Measurements from ENCODE around the gene CORO2B. TPM values are rescaled to one million over a fixed set of nuclear protein-coding genes. Genes with fewer than 3 reads are reported as not detected.
A peak's percentile ranks its signal among the peaks of the same experiment; 100 is the strongest.

Gene CORO2B
- total and polyA plus RNA-seq, 9 of the 15 experiments (the other 6 are each of a cell fraction or from before 2014, with no cell fraction given): not detected

DNA sequence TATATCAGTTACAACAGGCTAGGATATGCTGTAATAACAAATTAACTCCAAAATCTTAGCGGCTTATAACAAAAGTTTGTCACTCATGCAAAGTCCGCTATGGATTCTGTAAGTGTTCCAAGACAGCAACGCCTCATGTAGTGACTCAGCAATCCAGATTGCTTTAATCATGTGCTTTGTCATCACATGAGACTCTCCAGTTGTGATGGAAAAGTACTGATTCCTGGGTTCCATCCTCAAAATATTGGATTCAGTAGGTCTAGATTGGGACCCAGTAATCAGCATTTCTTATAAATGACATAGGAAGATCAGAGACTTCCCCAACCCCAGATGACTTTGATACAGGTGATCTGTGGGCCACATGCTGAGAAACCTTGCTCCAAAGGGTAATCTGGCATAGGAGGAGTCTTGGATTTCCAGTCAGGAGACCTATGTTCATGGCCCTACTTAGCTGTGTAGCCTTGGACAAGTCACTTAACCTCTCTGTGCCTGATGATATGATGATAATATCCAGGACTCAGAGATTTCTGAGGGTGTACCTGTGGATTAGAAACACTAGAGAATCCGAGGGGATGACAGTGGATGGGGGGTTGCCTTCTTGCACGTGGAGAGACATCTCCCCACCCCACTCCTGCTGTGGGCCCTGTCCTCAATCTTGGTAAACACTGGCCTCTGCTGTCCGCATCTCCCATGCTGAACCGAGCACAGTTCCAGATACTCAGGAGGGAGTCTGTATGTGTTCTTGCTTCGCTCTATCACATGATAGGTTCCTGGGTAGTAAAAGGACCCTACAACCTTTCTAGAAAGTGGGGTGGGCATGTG is 65.5 kb downstream of the CORO2B start (continued):
- TF ChIP-seq, protein P1, sequence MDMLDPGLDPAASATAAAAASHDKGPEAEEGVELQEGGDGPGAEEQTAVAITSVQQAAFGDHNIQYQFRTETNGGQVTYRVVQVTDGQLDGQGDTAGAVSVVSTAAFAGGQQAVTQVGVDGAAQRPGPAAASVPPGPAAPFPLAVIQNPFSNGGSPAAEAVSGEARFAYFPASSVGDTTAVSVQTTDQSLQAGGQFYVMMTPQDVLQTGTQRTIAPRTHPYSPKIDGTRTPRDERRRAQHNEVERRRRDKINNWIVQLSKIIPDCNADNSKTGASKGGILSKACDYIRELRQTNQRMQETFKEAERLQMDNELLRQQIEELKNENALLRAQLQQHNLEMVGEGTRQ (CRISPR knock-in tag; IDR thresholded peaks at IDR 0.05): peak; percentile 42; the same call in 1 of the 2 replicates
- TF ChIP-seq, protein P2, sequence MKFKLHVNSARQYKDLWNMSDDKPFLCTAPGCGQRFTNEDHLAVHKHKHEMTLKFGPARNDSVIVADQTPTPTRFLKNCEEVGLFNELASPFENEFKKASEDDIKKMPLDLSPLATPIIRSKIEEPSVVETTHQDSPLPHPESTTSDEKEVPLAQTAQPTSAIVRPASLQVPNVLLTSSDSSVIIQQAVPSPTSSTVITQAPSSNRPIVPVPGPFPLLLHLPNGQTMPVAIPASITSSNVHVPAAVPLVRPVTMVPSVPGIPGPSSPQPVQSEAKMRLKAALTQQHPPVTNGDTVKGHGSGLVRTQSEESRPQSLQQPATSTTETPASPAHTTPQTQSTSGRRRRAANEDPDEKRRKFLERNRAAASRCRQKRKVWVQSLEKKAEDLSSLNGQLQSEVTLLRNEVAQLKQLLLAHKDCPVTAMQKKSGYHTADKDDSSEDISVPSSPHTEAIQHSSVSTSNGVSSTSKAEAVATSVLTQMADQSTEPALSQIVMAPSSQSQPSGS (CRISPR knock-in tag; IDR thresholded peaks at IDR 0.05): no peak
- TF ChIP-seq BCOR (IDR thresholded peaks at IDR 0.05) (peak; percentile 91; the same call in 1 of the 2 replicates), CBFA2T3 (IDR thresholded peaks at IDR 0.05) (peak; percentile 91), NONO (IDR thresholded peaks at IDR 0.05; ENCODE audit: low read depth in 2 of 2, low read length in 1 of 2) (no peak), ZEB2 (IDR thresholded peaks at IDR 0.05) (0 out of 2 replicates have a peak, but pooled peaks have one; percentile 46), TRIM24 (IDR thresholded peaks at IDR 0.05) (peak in 1 of 2 experiments; percentile 72; a peak in 2 of 4 replicates), NFE2 (IDR thresholded peaks at IDR 0.05; ENCODE audit: low read depth) (peak; percentile 94), MAFG (tag; conservative IDR thresholded peaks at IDR 0.05) (peak; percentile 98), FOS (IDR thresholded peaks at IDR 0.05; ENCODE audit: extremely low read depth, insufficient read length) (peak; percentile 78), GATAD2B (IDR thresholded peaks at IDR 0.05; ENCODE audit: borderline replicate concordance) (no peak), ZNF3 (CRISPR knock-in tag; IDR thresholded peaks at IDR 0.05) (no peak)
- TF ChIP-seq, protein P3, sequence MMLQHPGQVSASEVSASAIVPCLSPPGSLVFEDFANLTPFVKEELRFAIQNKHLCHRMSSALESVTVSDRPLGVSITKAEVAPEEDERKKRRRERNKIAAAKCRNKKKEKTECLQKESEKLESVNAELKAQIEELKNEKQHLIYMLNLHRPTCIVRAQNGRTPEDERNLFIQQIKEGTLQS (IDR thresholded peaks at IDR 0.05): peak; percentile 70
- TF ChIP-seq, protein P3 (CRISPR knock-in tag; conservative IDR thresholded peaks at IDR 0.05): no peak
- TF ChIP-seq, protein P4, sequence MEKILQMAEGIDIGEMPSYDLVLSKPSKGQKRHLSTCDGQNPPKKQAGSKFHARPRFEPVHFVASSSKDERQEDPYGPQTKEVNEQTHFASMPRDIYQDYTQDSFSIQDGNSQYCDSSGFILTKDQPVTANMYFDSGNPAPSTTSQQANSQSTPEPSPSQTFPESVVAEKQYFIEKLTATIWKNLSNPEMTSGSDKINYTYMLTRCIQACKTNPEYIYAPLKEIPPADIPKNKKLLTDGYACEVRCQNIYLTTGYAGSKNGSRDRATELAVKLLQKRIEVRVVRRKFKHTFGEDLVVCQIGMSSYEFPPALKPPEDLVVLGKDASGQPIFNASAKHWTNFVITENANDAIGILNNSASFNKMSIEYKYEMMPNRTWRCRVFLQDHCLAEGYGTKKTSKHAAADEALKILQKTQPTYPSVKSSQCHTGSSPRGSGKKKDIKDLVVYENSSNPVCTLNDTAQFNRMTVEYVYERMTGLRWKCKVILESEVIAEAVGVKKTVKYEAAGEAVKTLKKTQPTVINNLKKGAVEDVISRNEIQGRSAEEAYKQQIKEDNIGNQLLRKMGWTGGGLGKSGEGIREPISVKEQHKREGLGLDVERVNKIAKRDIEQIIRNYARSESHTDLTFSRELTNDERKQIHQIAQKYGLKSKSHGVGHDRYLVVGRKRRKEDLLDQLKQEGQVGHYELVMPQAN (IDR thresholded peaks at IDR 0.05; ENCODE audit: borderline replicate concordance): no peak

Measured in K562 (cell line).